Measurements from ENCODE around the gene LIPC. TPM values are rescaled to one million over a fixed set of nuclear protein-coding genes. Genes with fewer than 3 reads are reported as not detected.
A peak's percentile ranks its signal among the peaks of the same experiment; 100 is the strongest.

LIPC gene
- total and polyA plus RNA-seq, 2 experiments from 2014 or later: not detected

- H3K36me3 ChIP-seq (ENCODE audit: insufficient read depth): no peaks in the 10 kb centered on the region
- no peaks in the 10 kb centered on the region for H3K27me3 ChIP-seq (ENCODE audit: insufficient read depth)
- no peak overlapping the region; the same call in 1 of the 2 replicates for H3K27ac Mint-ChIP-seq
- H4K20me1 ChIP-seq (replicated peaks; ENCODE audit: insufficient read depth): no peaks in the 10 kb centered on the region
- no peaks in the 10 kb centered on the region for H3K79me2 ChIP-seq (replicated peaks; ENCODE audit: insufficient read depth)
- peak overlapping the region; percentile 66 for H2AFZ ChIP-seq
- no peak overlapping the region for H3K4me3 ChIP-seq
- H3K27me3 Mint-ChIP-seq (ENCODE audit: insufficient read depth, low read depth, poor library complexity): no peaks in the 10 kb centered on the region
- H3K9me3 Mint-ChIP-seq: no peaks in the 10 kb centered on the region; the same call in 1 of the 3 replicates
- H3K9me2 ChIP-seq (ENCODE audit: insufficient read depth): no peaks in the 10 kb centered on the region
- H3K4me1 Mint-ChIP-seq: peaks cover 16% of the 10 kb centered on the region
- peak; percentile 23; the same call in 2 of the 3 replicates for ATAC-seq
- no peaks in the 10 kb centered on the region for H3K36me3 Mint-ChIP-seq (ENCODE audit: low read depth)
- TF ChIP-seq ZNF114 (CRISPR knock-in tag; IDR thresholded peaks at IDR 0.05) (no peak), STAT1 (IDR thresholded peaks at IDR 0.05; ENCODE audit: unreplicated experiment) (no peak), ZNF462 (CRISPR knock-in tag; IDR thresholded peaks at IDR 0.05) (no peak), JUNB (IDR thresholded peaks at IDR 0.05; ENCODE audit: unreplicated experiment) (no peak), REST (IDR thresholded peaks at IDR 0.05; ENCODE audit: unreplicated experiment) (no peak), ZNF331 (CRISPR knock-in tag; IDR thresholded peaks at IDR 0.05; ENCODE audit: low read depth) (no peak), NANOG (IDR thresholded peaks at IDR 0.05; ENCODE audit: borderline replicate concordance) (no peak), EZH2phosphoT487 (IDR thresholded peaks at IDR 0.05; ENCODE audit: unreplicated experiment) (no peak)
- no peak overlapping the region for H3K27ac ChIP-seq (ENCODE audit: low read depth)
- no peak overlapping the region for H3K4me2 ChIP-seq
- H3F3A ChIP-seq (replicated peaks; ENCODE audit: low read depth): no peaks in the 10 kb centered on the region
- peaks cover 7% of the 10 kb centered on the region for H3K4me1 ChIP-seq (ENCODE audit: insufficient read depth)
- no peak overlapping the region for H3K4me3 Mint-ChIP-seq
- DNase-seq (ENCODE audit: low spot score): no peak
Measured at GRCh38 chr15:58520936-58521292, 89.1 kb downstream of the LIPC start.
